ENCODE results near the gene KRT4.
A peak's percentile ranks its signal among the peaks of the same experiment; 100 is the strongest.
"Not testable (repeated sequence)": the region's sequence is repeated elsewhere in the genome, so short reads cannot be mapped to it uniquely, and the experiment has no call there.

The KRT4 gene

GRCh38 chr12:52771088-52771487 lies 42.8 kb downstream of the KRT4 start:
- DNase-seq, result no peak

- DNase-seq, result no peak
Measured at GRCh38 chr12:52769946-52770345, 44.0 kb downstream of the KRT4 start.

DNA sequence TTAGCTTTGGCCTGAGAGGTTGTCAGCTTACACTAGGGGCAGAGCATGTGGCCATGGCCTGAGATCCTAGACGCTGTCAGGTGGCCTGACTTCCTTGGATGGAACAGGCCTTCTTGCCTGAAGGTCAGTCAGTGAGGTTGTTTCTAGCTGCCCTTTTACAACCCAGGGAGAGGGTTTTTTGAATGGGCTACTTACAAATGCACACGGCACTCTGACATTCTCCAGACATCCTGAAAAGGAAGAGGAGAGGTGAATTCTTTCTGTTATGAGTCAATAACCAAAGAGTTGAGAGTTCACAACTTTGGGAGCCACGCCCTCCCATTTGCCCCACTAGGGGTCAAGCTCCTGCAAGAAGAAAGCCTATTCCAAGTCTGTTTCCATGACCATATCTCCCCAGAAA lies 44.6 kb downstream of the KRT4 start:
- no peak for DNase-seq

DNA sequence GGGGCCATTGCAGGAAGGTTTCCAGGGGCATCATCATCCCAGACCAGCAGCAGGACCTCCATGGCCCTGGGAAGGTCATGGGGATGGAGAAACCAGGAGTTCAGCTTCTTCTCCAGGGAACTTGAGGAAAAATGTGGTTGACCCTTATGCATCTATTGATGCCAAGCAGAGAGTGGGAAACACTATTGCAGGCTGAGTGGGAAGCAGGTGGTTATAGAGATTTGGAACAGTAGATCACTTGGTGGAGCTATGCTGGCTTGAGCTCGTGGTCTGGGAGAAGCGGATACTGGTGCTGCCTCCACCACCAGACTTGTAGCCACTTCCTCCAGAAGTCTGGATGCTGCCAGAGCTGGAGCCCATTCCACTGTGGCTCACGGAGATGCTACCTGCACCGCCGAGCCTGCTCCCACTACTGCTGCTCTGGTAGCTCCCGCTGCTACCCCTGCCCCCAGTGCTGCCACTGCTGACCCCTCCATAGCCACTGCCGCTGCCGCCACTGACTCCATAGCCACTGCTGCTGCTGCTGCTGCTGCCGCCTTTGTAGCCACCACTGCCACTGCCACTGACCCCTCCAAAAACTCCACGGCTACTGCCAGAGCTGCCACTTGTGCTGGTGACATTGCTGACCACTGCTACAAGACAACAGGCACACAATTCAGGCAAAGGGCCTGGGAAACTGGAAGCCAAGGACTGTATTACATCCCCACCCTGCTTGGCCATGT lies 45.3 kb downstream of the KRT4 start:
- DNase-seq, result no peak

- no peak for DNase-seq
Measured at GRCh38 chr12:52767427-52767826, 46.5 kb downstream of the KRT4 start.

GRCh38 chr12:52767020-52767379 lies 46.9 kb downstream of the KRT4 start:
- DNase-seq, result no peak

- DNase-seq, result peak; percentile 9
Measured at GRCh38 chr12:52766351-52767019, 47.4 kb downstream of the KRT4 start.

- DNase-seq, result no peak
Measured at GRCh38 chr12:52765702-52766101, 48.2 kb downstream of the KRT4 start.

DNA sequence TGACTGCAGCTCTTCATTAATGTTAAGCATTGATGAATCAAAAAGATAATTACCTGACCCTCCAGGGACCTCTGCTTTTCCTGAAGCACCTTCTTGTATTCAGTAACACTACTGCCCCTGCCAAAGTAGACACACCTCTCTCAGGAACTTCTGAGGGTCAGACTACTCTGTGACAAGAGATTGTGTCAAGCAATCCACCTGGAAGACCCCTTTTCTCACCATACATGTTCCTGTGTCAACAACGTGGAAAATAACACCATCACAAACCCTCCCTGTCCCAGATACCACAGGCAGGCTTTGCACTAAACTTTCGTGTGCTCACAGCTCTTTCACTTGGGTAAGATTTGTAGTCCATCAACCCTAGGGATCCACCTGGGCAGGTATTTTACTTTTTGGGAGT lies 49.9 kb downstream of the KRT4 start:
- DNase-seq, result no peak

DNA sequence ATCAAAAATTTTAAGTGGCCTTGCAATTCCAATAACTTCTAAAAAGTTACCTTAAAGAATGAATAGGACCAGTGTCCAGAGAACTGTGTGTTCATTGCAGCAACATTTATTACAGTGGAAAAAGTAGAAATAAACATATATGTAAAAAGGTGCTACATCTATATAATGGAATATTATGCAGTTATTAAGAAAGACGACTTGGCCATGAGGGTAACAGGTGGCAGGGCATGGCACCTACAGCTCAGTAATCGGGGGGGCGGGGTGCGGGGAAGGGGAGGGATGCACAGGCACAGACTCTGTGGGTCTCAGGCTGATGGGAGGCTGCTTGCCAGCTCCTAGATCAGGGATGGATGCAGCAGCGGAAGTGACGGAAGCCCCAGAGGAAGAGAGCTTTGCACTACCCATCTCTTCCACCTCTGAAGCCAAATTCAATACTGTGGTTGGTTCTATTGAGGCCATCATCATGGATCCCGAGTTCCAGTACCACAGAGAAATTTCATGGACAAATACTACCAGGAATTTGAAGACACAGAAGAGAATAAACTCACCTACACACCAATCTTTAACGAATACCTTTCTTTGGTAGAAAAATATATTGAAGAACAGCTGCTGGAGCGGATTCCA lies 50.8 kb downstream of the KRT4 start:
- no peak for DNase-seq

GRCh38 chr12:52761802-52762201 lies 52.1 kb downstream of the KRT4 start:
- no peak for DNase-seq

DNA sequence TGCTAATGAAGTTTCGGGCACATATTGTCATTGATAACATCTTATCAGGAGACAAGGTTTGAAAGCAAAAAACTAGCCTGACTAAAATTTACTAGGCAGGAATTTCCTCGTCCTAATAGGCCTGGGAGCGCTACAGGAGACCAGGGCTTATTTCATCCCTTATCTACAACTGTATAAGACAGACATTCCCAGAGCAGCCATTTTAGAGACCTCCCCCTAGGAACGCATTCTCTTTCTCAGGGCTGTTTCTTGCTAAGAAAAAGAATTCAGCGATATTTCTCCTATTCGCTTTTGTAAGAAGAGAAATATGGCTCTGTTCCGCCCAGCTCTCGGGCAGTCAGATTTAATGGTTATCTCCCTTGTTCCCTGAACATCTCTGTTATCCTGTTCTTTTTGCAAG lies 52.7 kb downstream of the KRT4 start:
- not testable (repeated sequence) for DNase-seq

DNA sequence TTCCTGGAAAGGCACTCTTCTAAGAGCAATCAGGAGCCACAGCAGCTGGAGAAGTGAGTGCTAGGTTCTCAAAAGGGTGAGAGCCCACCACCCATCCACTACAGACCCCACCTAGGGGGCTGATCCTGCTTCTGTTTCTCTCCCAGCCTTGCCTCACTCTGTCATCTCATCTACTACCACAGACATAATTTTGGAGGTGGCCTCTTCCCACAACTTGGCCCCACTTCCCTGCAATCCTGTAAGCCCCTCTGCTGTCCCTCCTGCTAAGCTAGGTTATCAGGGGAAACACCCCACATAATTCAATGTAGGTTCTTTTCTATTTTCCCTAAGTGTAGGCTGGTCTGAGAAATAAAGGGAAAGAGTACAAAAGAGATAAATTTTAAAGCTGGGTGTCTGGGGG lies 53.3 kb downstream of the KRT4 start:
- no peak for DNase-seq

DNA sequence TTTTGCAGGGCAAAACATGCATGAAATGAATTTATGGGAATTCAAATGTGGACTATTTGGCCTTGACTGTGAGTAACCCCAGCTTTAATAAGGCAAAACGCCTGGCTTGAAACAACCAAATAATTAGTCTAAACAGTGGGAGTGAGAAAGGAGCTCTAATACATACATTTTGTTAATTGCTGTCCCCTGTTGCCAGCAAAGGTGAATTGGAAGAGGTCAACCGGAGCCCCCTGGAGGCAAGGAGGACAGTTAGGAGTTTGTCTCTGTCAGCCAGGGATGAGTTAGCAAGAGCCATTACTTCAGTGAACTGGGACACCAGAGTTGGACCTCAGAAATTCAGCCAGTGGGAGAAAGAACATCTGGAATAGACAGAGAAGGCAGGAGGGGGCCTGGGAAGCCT lies 54.2 kb downstream of the KRT4 start:
- no peak for DNase-seq

DNA sequence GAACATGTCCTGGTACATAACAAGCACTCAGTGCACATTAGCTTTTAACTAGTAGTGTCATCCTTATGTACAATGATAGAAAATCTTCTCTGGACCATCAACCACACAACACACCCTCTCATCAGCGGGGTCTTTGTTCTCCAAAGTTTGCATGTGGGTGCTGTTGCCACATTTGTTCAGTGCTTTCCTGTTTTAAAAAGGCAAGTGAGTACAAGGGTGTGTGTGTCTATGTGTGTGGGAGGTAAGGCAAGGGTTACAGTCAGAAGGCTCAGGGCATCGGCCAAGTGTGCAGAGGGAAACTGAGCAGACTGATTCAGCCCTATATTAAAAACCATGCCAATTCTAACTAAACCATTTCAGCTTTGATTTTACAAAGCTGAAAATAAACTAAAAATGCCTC lies 54.7 kb downstream of the KRT4 start:
- DNase-seq, result no peak

DNA sequence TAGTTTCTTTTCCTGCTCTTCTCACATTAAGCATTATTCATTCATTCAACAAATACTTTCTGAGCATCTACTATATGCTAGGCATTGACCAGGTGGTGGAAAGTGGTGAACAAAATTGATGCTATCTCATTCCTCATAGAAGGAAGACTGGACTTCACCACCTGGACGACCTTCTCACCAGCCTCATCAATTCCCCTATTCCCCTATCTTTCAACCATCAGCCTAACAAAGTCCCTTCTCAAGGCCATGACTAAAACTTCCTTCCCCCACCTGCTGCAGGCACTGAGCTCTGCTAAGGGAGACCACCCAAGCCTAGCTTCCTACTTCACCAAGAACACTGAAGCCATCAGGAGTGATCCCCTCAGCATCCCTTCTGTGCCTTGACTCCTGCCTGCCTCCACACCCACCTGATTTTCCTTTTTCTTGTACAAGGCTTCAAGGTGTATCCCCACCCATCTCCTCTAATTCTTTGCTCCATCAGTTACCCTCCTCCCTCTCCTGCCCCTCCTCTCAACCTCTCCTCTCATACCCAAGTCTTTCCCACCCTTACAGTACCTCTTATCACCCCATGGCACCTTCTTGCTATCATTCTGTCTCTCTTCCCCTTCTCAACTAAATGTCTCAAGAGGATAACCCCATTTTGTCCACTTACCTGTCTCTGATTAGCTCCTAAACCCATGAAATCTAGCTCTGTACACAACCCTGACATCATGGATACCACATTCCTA lies 56.3 kb downstream of the KRT4 start:
- no peak for DNase-seq
